Stimulated activated CD8-positive, alpha-beta memory T cell treated with anti-CD3 and anti-CD28 coated beads, Interleukin-7, amount 100 ng/mL, for 1 hour (primary cell): ENCODE results near the gene GULP1.

ENCODE experiments used
- DNase-seq, 2 donors: peaks; one replicate each; pipeline ENCODE4 v3.0.0-alpha.2; 2020; ENCODE audit warnings: low read depth in 2 of 2

Gene GULP1

DNA sequence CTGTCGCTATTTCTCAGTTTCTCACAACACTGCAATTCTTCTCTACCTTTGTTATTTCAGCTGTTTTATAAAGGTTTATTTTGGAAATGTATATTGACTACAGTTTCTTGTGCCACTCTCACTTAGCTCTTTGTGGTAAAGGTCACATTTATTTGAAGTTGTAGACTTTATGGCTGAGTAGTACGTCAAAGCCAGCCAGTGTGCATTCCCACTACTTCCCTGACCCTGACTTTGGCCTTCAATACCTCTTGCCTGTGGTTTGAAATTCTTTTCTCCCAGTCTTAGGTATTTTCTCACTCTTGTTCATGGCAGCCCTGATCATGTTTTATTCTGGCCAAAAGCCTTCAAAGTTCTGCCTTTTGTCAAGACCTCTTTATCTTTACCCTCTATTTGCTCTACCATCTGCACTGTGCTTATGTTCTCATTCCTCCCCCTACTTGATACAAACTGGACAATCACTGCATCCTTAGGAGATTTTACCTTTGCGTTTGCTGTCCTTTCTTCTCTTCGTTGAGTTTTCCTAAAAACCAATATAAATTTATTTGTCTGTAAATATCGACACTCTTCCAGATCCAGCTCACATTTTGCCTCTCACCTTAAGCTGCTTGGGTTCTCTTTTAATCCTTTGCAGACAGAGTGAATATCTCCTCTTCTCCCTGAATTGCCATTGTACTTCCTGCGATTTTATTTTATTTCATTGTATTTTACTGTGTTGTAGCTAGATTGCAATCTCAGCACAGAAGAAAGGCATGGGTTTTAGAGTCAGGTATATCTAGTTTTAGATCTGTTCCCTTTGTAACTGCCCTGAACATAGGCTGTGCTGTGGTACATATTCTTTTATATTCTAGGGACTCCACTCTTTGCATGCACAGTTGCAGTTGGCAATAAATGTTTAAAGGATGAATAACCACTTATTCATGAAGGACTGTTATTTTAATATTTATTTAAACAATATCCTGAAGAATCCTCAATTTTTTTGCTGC, 31.2 kb downstream of the GULP1 start:
- no peak for DNase-seq

DNA sequence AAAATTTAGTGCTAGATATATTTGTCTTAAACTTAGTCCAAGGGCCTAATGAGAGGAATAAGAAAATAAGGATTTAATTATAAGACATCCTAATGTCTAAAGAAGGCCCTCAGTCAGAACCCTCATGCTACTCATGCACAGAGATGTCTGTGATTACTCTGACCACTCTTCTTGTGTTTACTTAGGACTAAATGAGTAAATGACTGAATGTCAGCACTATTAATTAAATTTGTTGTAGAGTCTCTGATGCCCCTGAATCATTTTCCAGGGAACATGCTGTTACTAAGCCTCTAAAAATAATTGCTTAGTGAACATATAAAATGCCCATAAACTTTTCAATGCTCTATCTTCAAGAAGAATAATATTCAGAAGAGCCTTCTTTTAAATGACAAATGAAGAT, 32.4 kb downstream of the GULP1 start:
- DNase-seq, result no peak

DNA sequence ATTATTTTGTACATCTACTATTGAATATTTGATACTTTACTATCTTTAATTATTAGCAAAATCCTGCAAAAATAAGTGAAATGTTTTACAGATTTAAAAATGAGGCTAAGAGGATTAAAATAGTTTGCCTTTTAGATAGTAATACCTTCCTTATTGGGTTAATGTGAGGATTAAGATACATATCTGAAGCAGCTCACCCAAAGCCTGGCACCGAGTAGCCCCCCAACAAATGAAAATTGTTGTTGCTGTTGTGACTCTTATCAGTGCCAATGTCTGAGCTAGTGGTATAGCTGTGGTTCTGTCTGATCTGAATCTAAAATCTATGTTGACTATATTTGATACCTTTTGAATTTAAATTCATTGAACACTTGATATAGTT, 34.6 kb downstream of the GULP1 start:
- DNase-seq, result no peak

DNA sequence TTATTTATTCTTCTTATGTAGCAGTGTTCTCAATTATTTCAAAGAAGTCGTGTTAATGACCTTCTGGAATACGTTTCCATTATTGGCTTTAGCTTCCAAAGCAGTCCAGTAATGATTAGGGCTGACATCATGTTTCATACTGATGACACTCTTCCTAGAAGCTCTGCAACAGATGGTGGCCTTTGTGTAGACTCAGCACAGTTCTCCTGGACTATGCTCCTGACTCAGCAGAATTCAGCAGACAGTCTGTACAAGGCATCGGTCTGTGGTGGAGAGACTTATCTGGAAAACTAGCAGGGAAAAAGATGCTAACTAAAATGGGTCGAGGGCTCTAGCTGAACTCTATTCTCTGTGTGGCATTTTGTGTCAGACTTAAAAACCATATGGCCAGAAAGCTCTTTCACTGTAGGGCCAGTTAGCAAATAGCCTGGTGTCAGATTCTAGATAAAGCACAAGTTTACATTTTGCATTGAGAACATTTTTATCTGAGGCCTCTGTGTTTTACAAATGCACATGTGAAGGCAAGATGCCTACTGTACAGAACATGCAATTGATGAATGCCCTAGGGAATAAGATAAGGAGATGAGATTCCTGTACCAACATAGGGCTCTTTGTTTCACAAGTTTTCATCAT, 35.1 kb downstream of the GULP1 start:
- DNase-seq, result no peak

GRCh38 chr2:188327518-188328213, 36.0 kb downstream of the GULP1 start:
- DNase-seq, result no peak

GRCh38 chr2:188328419-188328818, 36.7 kb downstream of the GULP1 start:
- DNase-seq, result no peak

DNA sequence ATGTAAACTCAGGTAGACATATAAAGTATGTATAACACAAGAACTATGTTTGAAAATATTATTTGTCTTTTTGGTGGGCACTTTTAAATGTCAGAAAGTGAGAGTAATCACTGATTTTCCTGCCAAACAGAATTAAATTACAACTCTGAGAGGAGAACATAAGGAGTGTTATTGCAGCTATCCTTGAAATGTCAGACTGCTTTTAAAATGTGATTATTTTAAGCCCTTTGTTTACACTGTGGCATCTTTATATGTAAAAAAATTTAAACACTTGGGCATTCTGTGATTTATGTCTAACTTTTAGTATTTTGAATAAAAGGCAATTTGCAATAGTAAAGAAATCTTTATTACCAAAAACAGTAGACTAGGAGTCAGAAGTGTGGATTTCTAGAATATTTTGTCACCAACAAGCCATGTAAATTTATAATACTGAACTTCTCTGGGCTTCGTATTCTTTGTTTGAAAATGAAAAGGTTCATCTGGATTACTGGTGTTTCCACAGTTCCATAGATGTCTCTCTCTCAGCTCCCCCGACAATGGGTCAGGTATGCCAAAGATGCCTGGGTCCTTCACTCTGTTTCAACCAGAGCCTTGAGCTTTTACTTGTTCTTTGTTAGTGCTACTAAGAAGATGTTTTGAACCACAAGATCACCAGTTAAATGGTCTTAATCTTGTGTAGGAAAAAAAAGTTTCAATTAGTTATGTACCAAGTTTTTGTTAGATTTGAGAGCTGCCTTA, 38.8 kb downstream of the GULP1 start:
- no peak for DNase-seq

- DNase-seq, result no peak
These were observed 40.9 kb downstream of the GULP1 start for GRCh38 chr2:188332619-188333018.

DNA sequence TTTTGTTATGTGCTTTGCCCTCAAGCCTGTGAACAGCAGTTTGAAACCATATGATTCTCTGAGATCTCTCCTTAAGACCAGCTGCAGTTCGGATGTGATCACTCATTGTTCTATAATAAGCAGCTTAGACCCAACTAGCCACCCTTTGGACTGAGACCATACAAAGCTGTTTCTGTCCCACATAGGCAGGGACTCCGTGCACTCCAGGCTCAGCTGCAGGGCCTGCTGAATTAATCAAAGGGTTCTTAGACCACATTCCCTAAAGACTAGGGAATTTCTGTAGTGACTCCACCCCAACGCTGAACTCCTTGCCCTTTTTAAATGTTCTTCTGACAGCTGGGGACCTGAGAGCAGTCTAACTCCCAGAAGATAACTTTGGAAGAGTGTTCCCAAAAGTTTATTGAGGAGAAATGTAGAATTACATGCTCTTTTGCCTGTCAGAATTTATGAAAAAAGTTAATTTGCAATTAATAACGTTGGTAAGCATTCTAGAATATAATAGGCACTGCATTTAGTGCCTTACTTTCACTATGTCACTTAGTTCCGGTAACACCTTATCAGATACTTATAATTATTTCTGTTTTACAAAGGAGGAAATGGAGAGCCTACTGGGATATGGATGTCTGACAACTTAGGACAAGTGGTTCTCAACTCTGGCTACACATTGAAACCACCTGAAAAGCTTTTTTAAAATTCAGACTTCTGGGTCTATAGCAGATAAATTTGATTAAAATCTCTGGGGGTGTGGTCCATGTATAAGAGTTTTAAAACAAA, 42.3 kb downstream of the GULP1 start:
- DNase-seq, result no peak

- no peak for DNase-seq
These were observed 46.8 kb downstream of the GULP1 start for GRCh38 chr2:188338463-188338862.

DNA sequence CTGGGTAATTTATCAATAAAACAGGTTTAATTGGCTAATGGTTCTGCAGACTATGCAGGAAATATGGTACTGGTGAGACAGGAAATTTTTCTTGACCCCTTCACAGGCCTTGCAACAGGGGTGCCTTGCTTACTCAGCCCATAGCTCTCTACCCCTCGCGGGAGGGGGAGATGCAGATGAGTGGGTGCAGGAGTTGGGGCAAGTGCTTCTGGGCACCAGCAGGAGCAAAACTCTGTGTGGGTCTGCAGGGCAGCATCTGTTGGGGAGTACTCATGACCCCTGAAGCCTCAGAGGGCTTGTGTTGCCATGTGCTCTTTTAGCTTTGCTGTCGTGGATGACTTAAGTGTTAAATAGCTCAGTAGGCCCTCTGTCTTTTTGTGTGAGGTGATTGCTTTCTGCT, 48.6 kb downstream of the GULP1 start:
- DNase-seq, result no peak

- no peak for DNase-seq
These were observed 53.3 kb downstream of the GULP1 start for GRCh38 chr2:188345020-188345419.

DNA sequence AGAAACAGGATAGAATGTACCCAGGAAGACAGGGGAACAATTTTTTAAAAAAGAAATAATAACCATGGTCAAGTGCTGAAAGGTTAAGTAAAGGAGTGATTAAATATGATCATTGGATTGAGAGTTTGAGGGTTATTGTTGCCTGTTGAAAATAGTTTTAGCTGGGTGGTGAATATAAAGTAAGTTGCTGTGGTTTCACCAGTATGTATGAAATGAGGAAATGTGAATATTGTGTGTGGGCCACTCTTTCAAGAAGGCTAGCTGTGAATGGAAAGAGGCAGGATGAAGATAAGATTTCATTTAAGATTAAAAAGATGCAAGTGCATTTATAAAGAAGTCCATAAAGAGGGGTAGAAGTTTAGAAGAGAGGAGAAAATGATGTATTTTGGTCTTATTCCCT, 53.8 kb downstream of the GULP1 start:
- DNase-seq, result no peak

DNA sequence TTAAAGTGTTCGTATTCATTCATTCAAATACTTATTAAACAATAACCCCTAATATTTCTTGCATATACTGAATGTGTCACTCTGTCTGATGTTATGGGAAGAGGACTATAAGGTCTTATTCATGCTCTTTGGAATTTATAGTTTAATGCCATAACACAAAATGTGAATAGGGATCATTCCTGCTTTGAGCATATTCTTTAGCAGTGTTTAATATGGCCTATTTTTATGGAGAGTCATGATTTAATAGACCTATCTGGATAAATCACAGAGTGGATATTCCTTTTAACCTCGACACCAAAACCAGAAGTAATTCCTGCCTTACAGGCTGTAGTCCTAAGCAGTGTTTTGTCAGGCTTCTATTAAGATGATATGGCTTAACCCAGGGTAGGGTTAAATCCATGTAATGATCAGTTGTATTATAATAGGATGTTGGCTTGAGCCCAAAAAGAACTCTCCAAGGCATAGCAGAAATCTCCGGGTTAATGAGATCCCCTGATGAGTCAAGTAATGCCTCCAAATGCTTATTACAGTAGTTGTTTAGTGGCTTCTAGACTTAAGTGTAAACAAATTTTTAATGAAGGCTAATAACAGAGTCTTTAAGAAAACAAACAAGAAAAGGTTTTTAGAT, 54.3 kb downstream of the GULP1 start:
- no peak for DNase-seq

DNA sequence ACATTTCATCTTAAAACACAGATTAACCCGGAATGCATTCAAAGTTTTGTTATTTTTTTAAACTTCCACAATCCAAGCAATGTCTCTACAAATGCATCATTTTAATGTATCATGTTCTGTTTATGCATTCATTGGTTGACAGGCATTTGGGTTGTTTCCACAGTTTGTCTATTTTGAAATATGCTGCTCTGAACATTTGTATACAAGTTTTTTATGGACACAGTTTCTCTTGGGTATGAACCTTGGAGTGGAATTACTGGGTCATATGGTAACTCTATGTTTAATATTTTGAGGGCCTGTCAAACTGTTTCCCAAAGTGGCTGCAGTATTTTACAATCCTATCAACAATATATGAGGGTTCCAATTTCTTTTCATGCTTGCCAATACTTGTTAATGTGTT, 57.3 kb downstream of the GULP1 start:
- no peak for DNase-seq

DNA sequence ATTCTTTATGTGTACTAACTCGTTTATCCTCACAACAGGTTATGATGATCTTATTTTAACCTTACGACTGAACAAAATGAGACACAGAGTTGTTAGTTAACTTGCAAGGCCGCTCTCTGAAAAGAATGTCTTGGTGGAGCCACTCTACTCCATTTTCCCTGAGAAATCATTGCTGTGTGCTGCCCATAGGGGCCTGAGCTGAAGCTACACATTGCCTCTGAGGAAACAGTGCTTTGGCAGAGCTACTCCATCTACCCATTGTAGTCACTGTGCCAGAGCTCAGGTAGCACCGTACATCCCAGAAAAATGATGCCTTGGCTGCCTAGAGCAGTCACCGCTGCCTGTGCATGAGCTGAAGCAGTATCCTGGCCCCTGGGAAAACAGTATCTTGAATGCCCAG, 61.6 kb downstream of the GULP1 start:
- DNase-seq, result no peak

DNA sequence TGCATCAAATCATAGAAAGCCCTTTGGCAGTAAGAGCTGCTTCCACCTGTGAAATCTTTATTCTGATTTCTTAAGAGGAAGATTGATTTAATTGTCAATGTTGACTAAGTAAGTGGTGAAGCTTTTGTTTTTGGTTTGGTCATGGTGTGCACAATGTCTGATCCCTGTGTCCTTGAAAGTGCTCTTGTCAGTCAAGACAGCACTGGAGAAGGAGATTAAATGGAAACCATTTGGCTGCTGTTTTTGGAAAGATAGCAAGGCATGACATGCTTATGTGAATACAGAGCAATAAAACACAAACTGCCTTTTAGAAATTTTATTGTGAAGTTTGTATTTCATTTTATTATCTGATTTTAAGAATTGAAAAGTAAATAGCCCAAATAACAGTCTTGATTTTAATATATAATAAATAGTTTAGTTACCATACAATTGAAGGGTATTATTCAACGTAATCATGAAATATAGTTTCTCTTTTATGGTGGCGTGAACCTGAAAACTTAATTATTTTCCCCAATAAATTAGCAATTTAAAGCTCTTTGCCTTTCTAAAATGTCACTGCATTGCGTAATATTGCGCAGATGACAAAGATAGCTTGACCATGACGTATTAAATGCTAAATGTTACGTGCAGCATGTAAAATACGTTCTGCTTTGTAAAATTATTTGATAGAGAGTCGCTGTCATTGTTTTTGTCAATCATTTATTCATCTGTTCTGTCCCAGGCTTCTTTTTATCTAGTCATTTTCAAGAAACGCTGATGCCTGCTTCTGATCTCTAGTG, 69.0 kb downstream of the GULP1 start:
- DNase-seq, result no peak

GRCh38 chr2:188364033-188364630, 72.5 kb downstream of the GULP1 start:
- DNase-seq, result no peak

DNA sequence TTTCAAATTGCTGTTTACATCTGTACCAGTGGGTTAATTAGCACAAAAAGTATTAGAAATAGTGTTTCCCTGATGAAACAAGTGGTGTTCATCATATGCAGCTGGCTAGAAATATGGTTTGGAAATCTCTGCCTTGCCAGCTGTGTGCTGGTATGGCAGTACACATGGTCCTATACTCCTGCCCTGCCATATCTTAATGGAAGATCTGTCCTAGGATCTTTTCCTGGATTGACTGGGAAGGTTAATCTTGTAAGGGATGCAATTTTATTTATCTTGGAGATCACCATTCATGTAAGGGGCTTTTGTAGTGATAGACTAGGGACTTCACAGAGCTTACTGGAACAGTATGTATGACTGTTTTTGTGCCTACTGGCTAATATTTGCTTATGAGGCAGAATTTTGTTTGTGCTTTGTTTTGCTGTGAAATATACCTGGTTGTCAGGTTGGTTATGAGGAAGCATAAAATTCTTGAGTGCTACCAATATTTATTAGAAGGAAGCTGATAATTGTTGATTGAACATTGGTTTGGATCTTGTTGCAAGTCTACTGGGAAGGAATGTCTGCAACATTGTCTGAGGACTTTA, 73.5 kb downstream of the GULP1 start:
- DNase-seq, result no peak
